ENCODE measurements around the gene KRT71. TPM values are rescaled to one million over a fixed set of nuclear protein-coding genes. Genes with fewer than 3 reads are reported as not detected.

The KRT71 gene
- total RNA-seq, 1 experiment from 2014 or later = not detected

DNA sequence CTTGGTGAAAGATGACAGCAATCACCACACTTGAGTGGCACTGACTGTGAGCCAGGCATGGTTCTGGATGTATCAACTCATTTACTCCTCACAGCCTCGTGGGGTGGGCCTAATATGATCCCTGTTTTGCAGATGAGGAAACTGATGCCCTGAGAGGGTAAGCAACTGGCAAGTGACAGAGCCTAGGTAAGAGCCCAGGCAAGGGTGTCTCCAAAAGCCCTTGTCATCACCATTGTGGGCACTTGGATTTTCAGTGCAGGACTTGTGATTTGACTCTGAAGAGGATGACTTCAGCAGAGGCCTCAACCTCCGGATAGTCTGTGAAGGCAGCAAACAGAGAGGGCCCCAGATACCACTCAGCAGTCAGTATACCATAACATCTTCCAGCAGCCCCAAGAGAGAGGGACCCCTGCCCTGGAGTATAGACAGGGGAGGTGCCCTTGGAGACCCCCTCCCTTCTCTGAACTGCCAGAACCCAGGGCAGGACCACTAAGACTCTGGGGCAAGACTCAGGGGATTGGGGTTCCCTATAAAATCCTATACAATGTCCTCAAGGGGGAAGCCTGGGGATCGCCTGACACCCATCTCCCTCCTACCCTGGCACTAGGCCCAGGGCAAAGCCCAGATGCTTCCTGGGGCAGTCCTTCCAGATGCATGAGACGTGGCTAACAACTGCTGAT is 25.7 kb downstream of the KRT71 start:
- TF ChIP-seq POLR2AphosphoS5 (IDR thresholded peaks at IDR 0.05; ENCODE audit: low read depth, low read length) (no peak), SIN3A (IDR thresholded peaks at IDR 0.05; ENCODE audit: borderline replicate concordance, insufficient read depth, low read depth, low read length) (no peak), TCF7L2 (IDR thresholded peaks at IDR 0.05; ENCODE audit: low read depth, low read length) (no peak), REST (IDR thresholded peaks at IDR 0.05; ENCODE audit: insufficient read depth in 1 of 2, low read depth in 2 of 2, low read length in 1 of 2) (no peak)
- TF ChIP-seq, protein P1, sequence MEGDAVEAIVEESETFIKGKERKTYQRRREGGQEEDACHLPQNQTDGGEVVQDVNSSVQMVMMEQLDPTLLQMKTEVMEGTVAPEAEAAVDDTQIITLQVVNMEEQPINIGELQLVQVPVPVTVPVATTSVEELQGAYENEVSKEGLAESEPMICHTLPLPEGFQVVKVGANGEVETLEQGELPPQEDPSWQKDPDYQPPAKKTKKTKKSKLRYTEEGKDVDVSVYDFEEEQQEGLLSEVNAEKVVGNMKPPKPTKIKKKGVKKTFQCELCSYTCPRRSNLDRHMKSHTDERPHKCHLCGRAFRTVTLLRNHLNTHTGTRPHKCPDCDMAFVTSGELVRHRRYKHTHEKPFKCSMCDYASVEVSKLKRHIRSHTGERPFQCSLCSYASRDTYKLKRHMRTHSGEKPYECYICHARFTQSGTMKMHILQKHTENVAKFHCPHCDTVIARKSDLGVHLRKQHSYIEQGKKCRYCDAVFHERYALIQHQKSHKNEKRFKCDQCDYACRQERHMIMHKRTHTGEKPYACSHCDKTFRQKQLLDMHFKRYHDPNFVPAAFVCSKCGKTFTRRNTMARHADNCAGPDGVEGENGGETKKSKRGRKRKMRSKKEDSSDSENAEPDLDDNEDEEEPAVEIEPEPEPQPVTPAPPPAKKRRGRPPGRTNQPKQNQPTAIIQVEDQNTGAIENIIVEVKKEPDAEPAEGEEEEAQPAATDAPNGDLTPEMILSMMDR (IDR thresholded peaks at IDR 0.05) = no peak
- Histone ChIP-seq H3K4me1 (ENCODE audit: control insufficient read depth, insufficient read depth, low read length) (no peaks in the 10 kb centered on the region), H3K9me3 (ENCODE audit: control insufficient read depth, insufficient read depth, low read depth, low read length) (no peaks in the 10 kb centered on the region), H3K27ac (ENCODE audit: low read length) (no peak overlapping the region), H3K4me3 (ENCODE audit: low read depth in 2 of 2, low read length in 2 of 2) (no peak overlapping the region), H3K27me3 (ENCODE audit: control insufficient read depth, insufficient read depth, low read length) (no peaks in the 10 kb centered on the region), H3K36me3 (ENCODE audit: control insufficient read depth, insufficient read depth, low read length) (no peaks in the 10 kb centered on the region)
- in situ Hi-C loops (cut with HindIII; ENCODE audit: low pct_unique_long_range_greater_than_20kb, low sequenced_read_pairs) (no loop called here), intact Hi-C loops (cut with micrococcal nuclease; ENCODE audit: unreplicated experiment) (no loop called here)
- DNase-seq (ENCODE audit: low read depth, low spot score) (no peak), ATAC-seq (no peak)
- ChIA-PET CTCF (no interaction called here), POLR2A (no interaction called here)
- no TSS peak for BruUV-seq (replicated peaks)

DNA sequence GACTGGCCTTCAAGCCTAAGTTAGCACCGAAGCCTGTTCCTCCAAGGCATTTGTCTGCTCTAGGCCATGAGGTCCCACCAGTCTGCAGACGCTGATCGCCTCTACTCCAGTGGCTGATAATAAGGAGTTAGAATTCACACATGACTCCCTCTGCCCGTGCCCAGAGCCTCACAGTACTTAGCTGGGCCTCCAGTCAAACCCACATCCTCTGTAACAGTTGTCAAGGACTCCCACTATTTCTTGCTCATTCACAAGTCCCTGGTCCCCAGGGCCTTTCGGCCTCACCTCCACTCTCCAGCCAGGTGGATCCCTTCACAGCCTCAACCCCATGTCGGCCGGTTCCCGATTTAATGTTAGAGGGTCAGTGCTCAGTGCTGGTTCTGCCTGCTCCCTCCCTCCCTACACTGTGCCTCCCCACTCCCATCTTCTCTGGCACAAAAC is 26.4 kb downstream of the KRT71 start:
- in situ Hi-C loops (cut with HindIII; ENCODE audit: low pct_unique_long_range_greater_than_20kb, low sequenced_read_pairs) = no loop called here
- BruUV-seq (replicated peaks) = no TSS peak
- Histone ChIP-seq H3K27me3 (ENCODE audit: control insufficient read depth, insufficient read depth, low read length) (no peaks in the 10 kb centered on the region), H3K4me3 (ENCODE audit: low read depth in 2 of 2, low read length in 2 of 2) (no peak overlapping the region), H3K4me1 (ENCODE audit: control insufficient read depth, insufficient read depth, low read length) (peaks cover 2% of the 10 kb centered on the region; the same call in 1 of the 2 replicates), H3K36me3 (ENCODE audit: control insufficient read depth, insufficient read depth, low read length) (no peaks in the 10 kb centered on the region), H3K27ac (ENCODE audit: low read length) (no peak overlapping the region), H3K9me3 (ENCODE audit: control insufficient read depth, insufficient read depth, low read depth, low read length) (no peaks in the 10 kb centered on the region)
- ATAC-seq (no peak), DNase-seq (ENCODE audit: low read depth, low spot score) (no peak)
- ChIA-PET CTCF (no interaction called here), POLR2A (no interaction called here)
- no peak for TF ChIP-seq SIN3A (IDR thresholded peaks at IDR 0.05; ENCODE audit: borderline replicate concordance, insufficient read depth, low read depth, low read length)
- no peak for TF ChIP-seq TCF7L2 (IDR thresholded peaks at IDR 0.05; ENCODE audit: low read depth, low read length)
- no peak for TF ChIP-seq REST (IDR thresholded peaks at IDR 0.05; ENCODE audit: insufficient read depth in 1 of 2, low read depth in 2 of 2, low read length in 1 of 2)
- no peak for TF ChIP-seq POLR2AphosphoS5 (IDR thresholded peaks at IDR 0.05; ENCODE audit: low read depth, low read length)
- TF ChIP-seq, protein P1 (IDR thresholded peaks at IDR 0.05) = no peak
- intact Hi-C loops (cut with micrococcal nuclease; ENCODE audit: unreplicated experiment) = no loop called here

Data from Panc1 (cell line).